SK-N-SH (cell line): ENCODE data around the gene IFT52. TPM values are rescaled to one million over a fixed set of nuclear protein-coding genes. Genes with fewer than 3 reads are reported as not detected.

Experiments used
- CTCF ChIA-PET: fragments of 300-600, 350-600 bp; formaldehyde crosslinking; extraction: SDS; loops from one replicate; lab custom pipeline; 2021; lab: Yijun Ruan, JAX
- POLR2A ChIA-PET: fragments of 350-600 bp; sonication (Branson Sonifier 250); formaldehyde crosslinking; extraction: SDS; loops from one replicate; lab custom pipeline; 2020; ENCODE audit warnings: antibody characterized with exemption, inconsistent platforms; lab: Yijun Ruan, JAX
- DNase-seq: peaks from one replicate; pipeline ENCODE4 v3.0.0; 2012
- H2AFZ ChIP-seq: fragments of 200-600 bp; sonication (generic); 2 replicates; pipeline ENCODE4 v1.8.1; 2016; ENCODE audit warnings: antibody characterized with exemption, mild to moderate bottlenecking, low read depth
- H3F3A ChIP-seq: fragments of 200-600 bp; sonication (generic); replicated peaks from 2 replicates; pipeline ENCODE3; 2016; ENCODE audit warnings: antibody characterized with exemption, mild to moderate bottlenecking; ENCODE audit not compliant: insufficient read depth
- H3K27ac ChIP-seq, 2 experiments: fragments of 200-500 bp in 1 of 2; fragments of 200-600 bp in 1 of 2; sonication (Bioruptor generic) in 1 of 2; sonication (generic), shearing (Covaris generic) in 1 of 2; 2 replicates each; pipeline versions ENCODE4 v1.5.1 to v1.6.1; 2014 to 2016; ENCODE audit warnings: low read depth in 2 of 2, inconsistent platforms in 1 of 2, low read length in 1 of 2, mild to moderate bottlenecking in 1 of 2, mixed read lengths in 1 of 2
- H3K27me3 ChIP-seq: fragments of 200-600 bp; sonication (generic), shearing (Covaris generic); 2 replicates; pipeline ENCODE4 v1.6.1; 2016; ENCODE audit warnings: mixed run types; ENCODE audit not compliant: insufficient read depth
- H3K36me3 ChIP-seq, 2 experiments: fragments of 200-500 bp in 1 of 2; fragments of 200-600 bp in 1 of 2; sonication (Bioruptor generic) in 1 of 2; sonication (generic) in 1 of 2; replicated peaks in 1 of 2; 2 replicates each; pipeline versions ENCODE3 to v1.5.1; 2014 to 2016; ENCODE audit warnings: low read length in 1 of 2, mild to moderate bottlenecking in 1 of 2; ENCODE audit not compliant: insufficient read depth in 2 of 2, control insufficient read depth in 1 of 2
- H3K4me1 ChIP-seq, 2 experiments: fragments of 200-500 bp in 1 of 2; fragments of 200-600 bp in 1 of 2; sonication (Bioruptor generic) in 1 of 2; sonication (generic), shearing (Covaris generic) in 1 of 2; 2 replicates each; pipeline versions ENCODE4 v1.5.1 to v1.6.1; 2014 to 2016; ENCODE audit warnings: low read depth in 1 of 2, low read length in 1 of 2, mixed run types in 1 of 2; ENCODE audit not compliant: insufficient read depth in 2 of 2, control insufficient read depth in 1 of 2
- H3K4me2 ChIP-seq: fragments of 200-600 bp; sonication (generic), shearing (Covaris generic); 2 replicates; pipeline ENCODE4 v1.6.1; 2017; ENCODE audit warnings: mixed run types
- H3K4me3 ChIP-seq, 2 experiments: fragments of 200-500 bp in 1 of 2; fragments of 200-600 bp in 1 of 2; sonication (Bioruptor generic) in 1 of 2; sonication (generic), shearing (Covaris generic) in 1 of 2; 2 replicates each; pipeline versions ENCODE4 v1.5.1 to v1.8.1; 2014 to 2016; ENCODE audit warnings: low read depth in 2 of 2, inconsistent platforms in 1 of 2, low read length in 1 of 2, mild to moderate bottlenecking in 1 of 2, mixed read lengths in 1 of 2, moderate library complexity in 1 of 2
- H3K79me2 ChIP-seq: fragments of 200-600 bp; sonication (generic); 2 replicates; pipeline ENCODE4 v1.8.1; 2017; ENCODE audit warnings: mild to moderate bottlenecking; ENCODE audit not compliant: insufficient read depth
- H3K9ac ChIP-seq: fragments of 200-600 bp; sonication (generic); 2 replicates; pipeline ENCODE4 v1.6.1; 2017; ENCODE audit warnings: mixed run types
- H3K9me2 ChIP-seq: fragments of 200-600 bp; sonication (generic); 2 replicates; pipeline ENCODE4 v1.6.1; 2017; ENCODE audit warnings: mixed run types
- H3K9me3 ChIP-seq: fragments of 200-600 bp; sonication (generic); 2 replicates; pipeline ENCODE4 v1.6.1; 2017; ENCODE audit warnings: mixed run types, mild to moderate bottlenecking, moderate library complexity
- H4K20me1 ChIP-seq: fragments of 200-600 bp; sonication (generic); 2 replicates; pipeline ENCODE4 v1.6.1; 2017; ENCODE audit warnings: mild to moderate bottlenecking, mixed run types; ENCODE audit not compliant: insufficient read depth
- CHD2 ChIP-seq: fragments of 150-350 bp; IDR thresholded peaks from 2 replicates; pipeline ENCODE4 v1.6.1; 2018; ENCODE audit warnings: low read length; ENCODE audit not compliant: partially characterized antibody
- CTCF ChIP-seq: fragments of 200-600 bp; sonication (generic); IDR thresholded peaks from 2 replicates; pipeline ENCODE4 v1.6.1; 2017; ENCODE audit warnings: antibody characterized with exemption, mild to moderate bottlenecking, moderate library complexity
- ELF1 ChIP-seq: IDR thresholded peaks from 2 replicates; pipeline ENCODE4 v1.4.0; 2012
- EP300 ChIP-seq, 2 experiments: IDR thresholded peaks; 2 replicates each; pipeline versions ENCODE4 v1.4.0 to v1.6.1; 2012; ENCODE audit warnings: borderline replicate concordance in 1 of 2, low read depth in 1 of 2, low read length in 1 of 2
- GABPA ChIP-seq: IDR thresholded peaks from 2 replicates; pipeline ENCODE4 v1.4.0; 2012; ENCODE audit warnings: low read depth, mild to moderate bottlenecking
- GATA2 ChIP-seq: sonication (generic); formaldehyde crosslinking; IDR thresholded peaks from 2 replicates; pipeline ENCODE4 v1.5.0; 2020; ENCODE audit warnings: mild to moderate bottlenecking, missing genetic modification reagents
- JUND ChIP-seq: IDR thresholded peaks from 2 replicates; pipeline ENCODE4 v1.4.0; 2012
- MEF2A ChIP-seq: IDR thresholded peaks from 2 replicates; pipeline ENCODE4 v1.4.0; 2012; ENCODE audit warnings: low read depth, borderline replicate concordance
- MXI1 ChIP-seq: IDR thresholded peaks from 2 replicates; pipeline ENCODE4 v1.6.1; 2012; ENCODE audit warnings: mild to moderate bottlenecking, low read depth, low read length, improper control_type of control experiment
- NFIC ChIP-seq: IDR thresholded peaks from 2 replicates; pipeline ENCODE4 v1.4.0; 2012; ENCODE audit warnings: borderline replicate concordance
- NRF1 ChIP-seq: IDR thresholded peaks from 2 replicates; pipeline ENCODE4 v1.6.1; 2012; ENCODE audit warnings: low read depth, mild to moderate bottlenecking, low read length
- POLR2AphosphoS5 ChIP-seq: IDR thresholded peaks from 2 replicates; pipeline ENCODE4 v1.6.1; 2012; ENCODE audit warnings: low read depth, low read length
- RAD21 ChIP-seq: IDR thresholded peaks from 2 replicates; pipeline ENCODE4 v1.6.1; 2012; ENCODE audit warnings: mild to moderate bottlenecking, low read length
- RXRA ChIP-seq: IDR thresholded peaks from 2 replicates; pipeline ENCODE4 v1.4.0; 2012; ENCODE audit warnings: low read depth, mild to moderate bottlenecking, borderline replicate concordance
- SIN3A ChIP-seq: IDR thresholded peaks from 2 replicates; pipeline ENCODE4 v1.6.1; 2012; ENCODE audit warnings: low read depth, mild to moderate bottlenecking, low read length, moderate library complexity, borderline replicate concordance
- SMC3 ChIP-seq: IDR thresholded peaks from 2 replicates; pipeline ENCODE4 v1.6.1; 2012; ENCODE audit warnings: low read depth, low read length, improper control_type of control experiment
- TAF1 ChIP-seq: IDR thresholded peaks from 2 replicates; pipeline ENCODE4 v1.6.1; 2012; ENCODE audit warnings: low read depth, mild to moderate bottlenecking, low read length, moderate library complexity, borderline replicate concordance
- TCF12 ChIP-seq: IDR thresholded peaks from 2 replicates; pipeline ENCODE4 v1.4.0; 2012
- TEAD4 ChIP-seq: IDR thresholded peaks from 2 replicates; pipeline ENCODE4 v1.4.0; 2012; ENCODE audit warnings: mild to moderate bottlenecking, borderline replicate concordance; ENCODE audit not compliant: insufficient read depth
- WGBS: methylation state at CpG from one replicate; pipeline ENCODE4 v1.1.6; 2017; ENCODE audit warnings: low lambda C conversion rate; 5-methylcytosine and 5-hydroxymethylcytosine counted together
- polyA plus RNA-seq, 3 experiments: library from polyadenylated mRNA; depleted of rRNA; stranded (reverse); fragments of >200 nt; gene quantifications; 2 replicates each; pipeline ENCODE4 v1.2.3, GENCODE V29; 2012
- TF ChIP-seq, protein P1 (sequence below): IDR thresholded peaks from 2 replicates; pipeline ENCODE4 v1.4.0; 2012; ENCODE audit warnings: low read depth
- TF ChIP-seq, protein P2 (sequence below): fragments of 150-350 bp; IDR thresholded peaks from 2 replicates; pipeline ENCODE4 v1.6.1; 2017; ENCODE audit warnings: antibody characterized with exemption, low read length, low read depth, borderline replicate concordance
- TF ChIP-seq, protein P3 (sequence below): IDR thresholded peaks from 2 replicates; pipeline ENCODE4 v1.4.0; 2012; ENCODE audit warnings: low read depth, borderline replicate concordance

The IFT52 gene
- polyA plus RNA-seq, 1 of the 3 experiments (the other 2 are of a cell fraction) = 34.0 TPM

DNA sequence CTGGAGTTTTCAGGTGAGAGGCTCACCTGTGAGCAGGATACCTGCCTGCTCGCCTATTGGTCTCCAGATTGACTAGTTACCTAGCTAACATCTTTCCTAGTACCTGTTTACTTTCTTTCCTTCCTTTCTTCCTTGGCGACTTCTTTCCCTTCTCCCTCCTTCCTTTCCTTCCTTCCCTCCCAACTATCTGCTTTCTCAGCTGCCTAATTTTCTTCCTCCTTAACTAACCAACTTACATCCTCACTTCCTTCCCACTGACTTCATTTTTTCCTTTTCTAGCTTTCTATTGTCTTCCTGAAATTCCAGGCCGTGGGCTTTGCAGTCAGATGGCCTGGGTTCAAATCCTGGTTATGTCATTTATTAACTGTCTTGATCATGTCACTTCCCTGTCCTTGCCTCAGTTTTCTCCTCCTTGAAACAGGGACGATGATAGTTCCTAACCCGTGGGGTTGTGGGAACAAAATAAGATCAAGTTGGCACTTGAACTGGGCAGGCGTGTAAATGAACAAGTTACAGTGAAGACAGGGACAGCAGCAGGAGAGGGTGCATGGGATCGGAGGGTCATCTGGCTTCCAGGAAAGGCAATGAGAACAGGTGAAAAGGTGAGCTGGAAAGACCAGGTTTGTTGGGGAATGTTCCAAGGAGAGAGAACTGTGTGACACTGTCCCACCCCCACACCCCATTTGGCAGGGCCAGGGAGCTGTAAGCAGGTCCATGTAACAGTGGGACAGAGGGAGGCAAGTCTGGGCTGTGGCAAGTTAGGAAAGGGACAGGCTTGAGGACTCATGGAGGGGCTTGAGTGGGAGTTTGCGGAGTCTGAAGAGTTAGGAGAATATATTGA lies 31.4 kb upstream of the IFT52 start:
- H3K36me3 ChIP-seq = no peaks in the 10 kb centered on the region
- H3K79me2 ChIP-seq = no peaks in the 10 kb centered on the region
- ChIA-PET CTCF (interaction anchor here (1.2 to 1.8 kb wide), 4 partner anchors 14 to 42 kb away, joined by 4 to 7 read pairs (median 4); no protein-coding TSS in a partner anchor), POLR2A (no interaction called here)
- no peak overlapping the region for H2AFZ ChIP-seq
- peaks cover 4 to 7% of the 10 kb centered on the region in 2 experiments; a peak in 1 of 4 replicates for H3K4me1 ChIP-seq
- no peaks in the 10 kb centered on the region for H3F3A ChIP-seq
- H3K4me3 ChIP-seq = no peak overlapping the region
- no peaks in the 10 kb centered on the region for H3K9me2 ChIP-seq
- H3K9ac ChIP-seq = no peak overlapping the region
- H4K20me1 ChIP-seq = no peaks in the 10 kb centered on the region
- TF ChIP-seq GABPA (no peak), ELF1 (no peak), EP300 (IDR thresholded peaks at IDR 0.05; ENCODE audit: borderline replicate concordance in 1 of 2, low read depth in 1 of 2, low read length in 1 of 2) (no peak), NFIC (no peak), RXRA (no peak), MEF2A (no peak)
- TF ChIP-seq, protein P1, sequence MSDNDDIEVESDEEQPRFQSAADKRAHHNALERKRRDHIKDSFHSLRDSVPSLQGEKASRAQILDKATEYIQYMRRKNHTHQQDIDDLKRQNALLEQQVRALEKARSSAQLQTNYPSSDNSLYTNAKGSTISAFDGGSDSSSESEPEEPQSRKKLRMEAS = no peak
- TF ChIP-seq, protein P2, sequence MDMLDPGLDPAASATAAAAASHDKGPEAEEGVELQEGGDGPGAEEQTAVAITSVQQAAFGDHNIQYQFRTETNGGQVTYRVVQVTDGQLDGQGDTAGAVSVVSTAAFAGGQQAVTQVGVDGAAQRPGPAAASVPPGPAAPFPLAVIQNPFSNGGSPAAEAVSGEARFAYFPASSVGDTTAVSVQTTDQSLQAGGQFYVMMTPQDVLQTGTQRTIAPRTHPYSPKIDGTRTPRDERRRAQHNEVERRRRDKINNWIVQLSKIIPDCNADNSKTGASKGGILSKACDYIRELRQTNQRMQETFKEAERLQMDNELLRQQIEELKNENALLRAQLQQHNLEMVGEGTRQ = no peak
- TF ChIP-seq, protein P3, sequence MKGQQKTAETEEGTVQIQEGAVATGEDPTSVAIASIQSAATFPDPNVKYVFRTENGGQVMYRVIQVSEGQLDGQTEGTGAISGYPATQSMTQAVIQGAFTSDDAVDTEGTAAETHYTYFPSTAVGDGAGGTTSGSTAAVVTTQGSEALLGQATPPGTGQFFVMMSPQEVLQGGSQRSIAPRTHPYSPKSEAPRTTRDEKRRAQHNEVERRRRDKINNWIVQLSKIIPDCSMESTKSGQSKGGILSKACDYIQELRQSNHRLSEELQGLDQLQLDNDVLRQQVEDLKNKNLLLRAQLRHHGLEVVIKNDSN = no peak
- DNase-seq = no peak
- H3K27ac ChIP-seq = no peak overlapping the region
- H3K4me2 ChIP-seq = no peak overlapping the region
- 81% methylated on average over 8 of the region's 8 CpGs for WGBS
- no peaks in the 10 kb centered on the region for H3K27me3 ChIP-seq
- H3K9me3 ChIP-seq = no peaks in the 10 kb centered on the region

DNA sequence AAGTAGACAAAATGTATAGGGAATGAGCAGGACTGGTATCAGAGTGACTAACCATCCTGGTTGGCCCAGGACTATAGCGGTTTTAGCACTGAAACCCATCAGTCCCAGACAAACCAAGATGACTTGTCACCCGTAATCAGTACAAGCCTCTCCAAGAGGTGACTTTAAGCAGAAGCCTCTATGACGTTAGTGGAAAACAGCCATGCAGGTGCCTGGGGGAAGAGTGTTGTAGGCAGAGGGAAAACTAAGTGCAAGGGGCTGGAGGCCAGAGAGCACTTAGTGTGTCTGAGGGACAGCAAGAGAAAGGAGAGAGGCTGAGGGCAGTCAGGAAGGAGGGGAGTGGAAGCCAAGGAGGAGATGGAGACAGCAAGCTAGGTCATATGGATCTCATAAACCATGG lies 29.8 kb upstream of the IFT52 start:
- DNase-seq = no peak
- Histone ChIP-seq H3K4me3 (no peak overlapping the region), H2AFZ (no peak overlapping the region), H3K4me2 (no peak overlapping the region)
- POLR2A ChIA-PET = no interaction called here
- TF ChIP-seq EP300 (IDR thresholded peaks at IDR 0.05; ENCODE audit: borderline replicate concordance in 1 of 2, low read depth in 1 of 2, low read length in 1 of 2) (no peak), GATA2 (CRISPR knock-in tag) (no peak), MXI1 (no peak), GABPA (no peak), JUND (no peak), POLR2AphosphoS5 (no peak), NRF1 (no peak), TCF12 (no peak), TAF1 (no peak), SIN3A (no peak), MEF2A (no peak), CTCF (no peak), CHD2 (no peak), SMC3 (no peak), TEAD4 (no peak), RAD21 (no peak)
- TF ChIP-seq, protein P3 = no peak
- TF ChIP-seq, all 33 proteins: peak for 0
- no peaks in the 10 kb centered on the region for H3K9me2 ChIP-seq
- no peaks in the 10 kb centered on the region for H4K20me1 ChIP-seq
- H3K36me3 ChIP-seq = no peaks in the 10 kb centered on the region
- no peak overlapping the region for H3K27ac ChIP-seq
- CTCF ChIA-PET = interaction anchor here (1.4 to 1.5 kb wide), 2 partner anchors 15 to 23 kb away, joined by 3 read pairs; no protein-coding TSS in a partner anchor
- 79% methylated on average over 3 of the region's 3 CpGs for WGBS
- H3F3A ChIP-seq = no peaks in the 10 kb centered on the region
- no peaks in the 10 kb centered on the region for H3K27me3 ChIP-seq
- H3K9me3 ChIP-seq = no peaks in the 10 kb centered on the region
- peaks cover 4 to 7% of the 10 kb centered on the region in 2 experiments; a peak in 1 of 4 replicates for H3K4me1 ChIP-seq
- no peaks in the 10 kb centered on the region for H3K79me2 ChIP-seq
- no peak overlapping the region for H3K9ac ChIP-seq
